CD4-positive, alpha-beta T cell treated with Interleukin-17A for 1 hour (primary cell): ENCODE measurements around the gene LRRC14B.

Experiments
- DNase-seq: peaks from one replicate; pipeline ENCODE4 v3.0.0-alpha.2; 2020

LRRC14B gene

DNA sequence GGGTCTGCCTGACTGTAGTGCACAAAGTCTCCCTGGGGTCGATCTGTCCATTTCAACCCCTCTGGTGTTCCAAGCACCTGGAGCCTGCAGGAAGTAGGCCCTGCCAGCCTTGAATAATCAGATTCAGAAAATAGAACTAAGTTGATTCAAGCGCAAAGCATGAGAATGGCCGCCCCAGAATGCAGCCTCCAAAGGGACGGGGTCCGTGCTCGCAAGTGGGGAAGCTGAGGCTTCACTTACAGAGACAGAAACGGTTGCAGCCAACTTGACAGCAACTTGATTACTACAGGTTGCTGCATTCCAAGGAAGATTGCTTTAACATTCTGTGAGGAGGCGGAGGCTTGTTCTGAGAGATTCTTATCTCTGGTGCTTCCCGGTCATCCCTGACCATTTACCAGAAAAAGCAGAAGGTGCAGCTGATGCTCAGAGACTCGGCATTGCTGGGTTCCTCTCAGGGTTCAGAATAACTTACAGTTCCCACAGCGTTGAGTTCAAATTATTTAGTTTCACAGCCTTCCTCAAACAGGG is 14.9 kb upstream of the LRRC14B start:
- DNase-seq: no peak

- no peak for DNase-seq
Observed at GRCh38 chr5:178110-178509, 13.2 kb upstream of the LRRC14B start.

GRCh38 chr5:179401-179800 is 11.9 kb upstream of the LRRC14B start:
- DNase-seq: no peak

GRCh38 chr5:180286-180918 is 10.9 kb upstream of the LRRC14B start:
- no peak for DNase-seq

GRCh38 chr5:181160-181559 is 10.1 kb upstream of the LRRC14B start:
- no peak for DNase-seq

DNA sequence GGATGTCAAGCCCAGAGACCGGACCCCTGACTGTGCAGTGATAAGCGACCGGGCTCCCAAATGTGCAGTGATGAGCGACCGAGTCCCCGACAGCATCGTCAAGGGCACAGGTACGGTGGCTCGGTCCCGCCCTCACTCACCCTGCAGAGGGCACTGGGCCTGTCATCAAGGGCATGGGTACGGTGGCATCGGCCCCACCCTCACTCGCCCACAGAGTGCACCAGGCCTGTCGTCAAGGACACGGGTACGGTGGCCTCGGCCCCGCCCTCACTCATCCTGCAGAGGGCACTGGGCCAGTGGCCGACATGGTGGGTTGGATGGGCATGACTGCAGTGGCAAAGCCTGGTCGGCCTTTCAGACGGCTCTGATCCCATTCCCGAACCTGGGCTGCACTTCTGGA is 9.7 kb upstream of the LRRC14B start:
- DNase-seq: no peak

DNA sequence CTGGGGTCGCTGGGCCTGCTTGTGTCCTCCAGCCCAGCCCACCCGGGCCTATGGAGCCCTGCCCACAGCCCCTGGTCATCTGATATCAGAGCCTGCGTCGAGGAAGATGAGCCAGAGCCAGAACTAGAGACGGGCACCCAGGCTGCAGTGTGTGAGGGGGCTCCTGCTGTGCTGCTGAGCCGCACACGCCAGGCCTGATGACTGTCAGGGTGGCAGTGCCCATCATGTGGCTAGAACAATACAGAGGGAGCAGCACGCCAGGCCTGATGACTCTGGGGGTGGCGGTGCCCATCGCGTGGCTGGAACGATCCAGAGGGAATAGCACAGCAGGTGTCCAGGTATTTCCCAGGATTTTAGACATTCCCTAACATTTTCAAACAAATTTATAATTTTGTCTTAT is 9.2 kb upstream of the LRRC14B start:
- DNase-seq: no peak

DNA sequence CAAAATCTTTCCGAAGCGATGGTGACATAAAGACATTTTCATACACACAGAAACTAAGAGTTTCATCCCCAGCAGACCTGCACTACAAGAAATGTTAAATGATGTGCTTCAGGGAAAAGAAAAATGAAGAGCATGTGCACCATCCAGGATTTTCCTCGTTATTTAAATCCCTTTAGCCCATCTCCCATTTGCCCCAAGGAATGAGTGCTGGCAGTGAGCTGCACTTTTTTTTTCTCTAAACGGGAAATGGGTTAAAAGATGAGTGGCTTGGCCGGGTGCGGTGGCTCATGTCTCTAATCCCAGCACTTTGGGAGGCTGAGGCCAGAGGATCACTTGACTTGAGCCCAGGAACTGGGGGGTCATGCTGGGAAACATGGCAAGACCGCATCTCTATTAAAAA is 6.8 kb upstream of the LRRC14B start:
- DNase-seq: no peak

GRCh38 chr5:185095-186070 is 5.9 kb upstream of the LRRC14B start:
- DNase-seq: no peak

DNA sequence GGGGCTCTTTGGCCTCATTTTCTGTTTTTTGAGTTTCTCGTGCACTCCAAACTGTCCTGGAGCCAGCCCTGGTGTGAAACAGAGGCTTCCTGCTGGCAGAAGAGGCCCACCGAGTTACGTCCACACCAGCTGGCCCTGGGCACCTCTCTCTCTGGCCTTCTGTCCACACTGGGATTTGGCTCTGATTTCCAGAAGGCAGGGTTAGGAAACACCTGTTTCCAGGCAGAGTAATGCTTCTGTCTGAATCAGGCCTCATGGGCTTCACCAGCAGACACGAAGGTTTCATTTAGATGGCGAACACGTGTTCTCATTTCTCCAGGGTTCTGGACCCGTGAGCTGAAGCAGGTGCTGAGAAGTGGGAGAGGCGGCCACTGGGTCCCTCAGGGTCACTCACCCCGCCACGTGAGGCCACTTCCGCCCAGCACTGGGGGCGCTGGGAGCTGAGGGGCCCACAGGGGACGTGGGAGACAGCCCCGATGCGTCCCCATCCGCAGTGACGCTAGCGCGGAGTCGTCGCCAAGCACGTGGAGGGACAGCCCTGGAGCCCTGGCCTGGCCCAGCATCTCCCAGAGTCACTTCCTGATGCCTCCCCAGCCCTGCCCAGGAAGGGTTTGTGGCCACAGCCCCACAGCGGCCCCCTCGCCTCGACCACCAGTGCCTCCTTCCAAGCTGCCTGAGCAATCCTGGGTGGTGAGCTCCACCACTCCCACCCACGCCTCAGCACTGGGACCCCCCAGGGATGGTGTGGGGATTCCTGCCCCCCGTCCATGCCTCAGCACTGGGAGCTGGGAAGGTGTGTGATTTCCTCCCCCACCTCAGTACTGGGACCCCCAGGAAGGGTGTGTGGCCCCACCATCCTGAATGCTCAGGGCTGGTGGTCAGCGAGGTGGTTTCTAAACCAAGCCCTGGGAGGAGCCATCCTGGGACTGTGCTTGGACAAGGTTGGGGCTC is 4.9 kb upstream of the LRRC14B start:
- no peak for DNase-seq

DNA sequence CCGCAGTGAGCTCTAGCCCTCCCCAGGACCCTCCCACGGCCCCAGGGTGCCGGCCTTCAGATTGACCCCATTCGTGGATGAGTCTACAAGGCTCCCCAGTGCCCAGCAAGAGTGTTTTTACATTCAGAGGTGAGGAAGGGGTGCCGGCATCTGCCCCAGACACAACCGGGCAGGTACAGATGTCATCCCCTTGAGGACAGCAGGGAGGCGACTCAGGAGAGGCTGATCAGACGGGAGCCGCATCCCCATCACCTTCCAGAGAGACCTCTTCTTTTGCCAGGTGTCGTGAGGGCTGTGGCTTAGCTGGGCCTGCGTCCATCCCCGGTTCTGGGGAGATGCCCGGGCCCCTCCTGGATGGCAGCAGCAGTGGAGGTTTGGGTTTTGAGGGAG is 4.3 kb upstream of the LRRC14B start:
- DNase-seq: no peak

DNA sequence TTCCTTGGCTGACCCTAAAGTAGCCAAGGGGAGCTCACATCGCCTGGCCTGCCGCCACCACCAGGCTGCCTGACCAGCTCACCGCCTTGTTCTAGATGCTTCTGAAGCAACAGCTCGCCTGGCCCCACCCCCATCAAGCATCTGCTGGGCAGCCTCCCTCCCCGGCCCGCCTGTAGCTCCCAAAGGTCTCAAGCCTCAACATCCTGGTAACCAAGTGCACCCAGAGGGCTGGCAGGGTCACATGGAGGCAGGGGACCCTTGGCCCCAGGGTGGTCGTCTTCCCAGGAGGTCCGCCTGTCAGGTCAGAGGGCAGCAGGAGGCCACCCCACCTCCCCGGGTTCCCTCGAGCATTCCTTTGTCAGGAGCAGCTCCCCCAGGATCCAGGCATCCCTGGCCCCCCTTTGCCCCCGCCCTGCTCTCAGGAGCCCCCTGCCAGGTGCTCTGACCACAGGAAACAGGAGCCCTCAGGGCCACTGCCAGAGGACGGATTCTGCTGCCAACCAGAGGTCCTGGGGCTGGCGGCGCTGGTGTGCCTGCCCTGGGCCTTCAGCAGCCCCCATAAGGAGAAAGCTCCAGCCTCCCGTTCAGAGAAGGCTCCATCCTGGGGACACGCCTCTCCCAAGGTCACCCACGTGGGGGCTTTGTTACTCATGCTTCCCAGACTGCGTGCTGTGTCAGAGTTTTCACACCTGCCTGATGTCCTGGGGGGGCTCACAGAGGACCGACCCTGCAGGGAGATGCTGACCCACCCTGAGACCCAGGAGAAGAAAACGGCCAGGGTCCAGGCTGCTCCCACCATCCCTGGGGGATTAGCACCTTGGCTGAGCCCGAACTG is 3.5 kb upstream of the LRRC14B start:
- DNase-seq: no peak

DNA sequence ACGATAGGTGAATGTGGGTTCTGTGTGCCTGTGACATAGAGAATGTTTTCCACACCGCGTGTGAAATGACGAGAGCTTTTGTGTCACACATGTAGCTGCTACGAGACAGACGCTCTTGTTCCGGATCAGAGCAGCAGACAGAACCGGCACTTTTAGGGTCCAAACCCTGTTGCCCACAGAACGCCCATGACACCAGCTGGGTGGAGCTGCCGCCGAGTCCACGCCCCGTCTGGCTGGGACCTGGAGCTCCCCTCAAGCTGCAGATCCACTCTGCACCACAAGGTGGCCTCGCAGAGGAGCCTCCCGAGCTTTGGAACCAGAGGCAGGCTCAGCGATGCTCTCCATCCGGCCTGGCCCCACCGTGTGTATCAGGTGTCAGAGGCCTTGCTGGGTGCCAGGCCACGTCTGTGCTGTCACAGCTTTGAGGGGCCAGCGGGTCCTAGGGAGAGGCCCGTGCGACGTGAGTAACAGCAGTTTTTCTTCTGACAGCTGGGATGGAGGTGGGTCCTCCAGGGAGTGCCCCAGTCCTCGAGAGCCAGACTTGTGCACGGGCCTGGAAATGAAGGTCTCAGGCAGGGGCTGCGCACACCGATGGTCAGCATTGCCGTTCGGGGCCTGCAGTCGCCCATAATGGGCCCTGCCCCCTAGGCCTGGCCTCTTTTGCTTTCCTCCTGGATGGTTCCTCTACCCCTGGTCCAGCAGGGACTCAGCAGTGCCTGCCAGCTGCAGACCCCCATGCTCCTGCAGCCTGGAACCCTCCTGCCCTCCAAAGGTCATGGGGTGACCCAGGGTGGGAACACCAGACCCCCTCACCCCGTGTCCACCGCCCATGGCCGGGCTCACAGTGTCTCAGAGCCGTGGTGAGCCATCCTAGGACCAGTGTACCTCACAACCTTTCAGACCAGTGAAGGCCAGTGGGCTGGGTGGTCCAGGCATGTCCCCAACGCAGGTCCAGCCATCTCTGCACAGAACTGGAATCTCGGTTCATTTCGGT is 2.5 kb upstream of the LRRC14B start:
- peak; percentile 89 for DNase-seq

GRCh38 chr5:189486-189885 is 1.8 kb upstream of the LRRC14B start:
- DNase-seq: no peak

DNA sequence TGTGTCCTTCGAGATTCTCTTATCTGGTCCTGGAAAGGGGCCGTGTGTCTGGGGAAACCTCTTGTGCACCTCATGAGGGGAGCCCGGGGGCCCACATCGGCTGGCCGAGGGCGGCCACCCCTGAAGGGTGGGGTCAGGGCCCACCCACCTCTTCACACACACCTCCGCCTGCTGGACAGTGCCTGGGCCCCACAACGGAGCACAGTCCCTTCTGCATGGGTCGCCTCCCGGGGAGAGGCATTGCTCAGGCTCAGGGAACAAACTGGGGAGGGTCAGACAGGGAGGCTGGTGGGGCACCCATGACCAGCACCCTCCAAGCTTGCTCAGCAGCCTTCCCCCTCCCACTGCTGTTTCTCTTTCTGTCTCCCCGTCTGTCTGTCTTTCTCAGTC is 1.3 kb upstream of the LRRC14B start:
- DNase-seq: no peak

DNA sequence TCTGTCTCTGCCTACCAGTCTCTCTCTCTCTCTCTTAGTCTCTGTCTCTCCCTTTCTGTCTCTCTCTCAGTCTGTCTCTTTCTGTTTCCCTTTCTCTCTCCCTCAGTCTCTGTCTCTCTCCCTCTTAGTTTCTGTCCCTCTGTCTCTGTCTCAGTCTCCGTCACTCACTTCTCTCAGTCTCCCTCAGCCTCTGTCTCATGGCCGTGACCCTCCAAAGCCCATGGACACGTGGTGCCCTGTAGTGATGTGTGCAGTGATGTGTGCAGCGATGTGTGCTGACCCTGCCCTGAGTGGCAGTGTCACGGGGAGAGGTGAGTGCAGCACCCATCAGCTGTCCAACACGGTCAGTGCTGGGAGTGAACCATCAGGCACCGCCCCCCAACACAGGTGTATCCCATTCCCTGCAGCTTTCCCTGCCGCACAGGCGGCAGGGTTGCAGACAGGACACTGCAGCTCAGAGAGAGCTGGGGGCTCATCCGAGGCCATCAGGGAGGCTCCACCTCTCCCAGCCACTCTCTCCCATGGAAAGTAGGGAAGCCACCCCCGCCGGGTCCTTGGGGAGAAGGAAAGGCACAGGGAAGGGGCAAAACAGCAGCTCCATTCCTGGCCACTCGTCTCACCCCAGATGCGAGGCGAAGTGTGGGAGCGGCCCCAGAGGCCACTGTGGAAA is 794 bp upstream of the LRRC14B start:
- DNase-seq: no peak

- DNase-seq: no peak
Observed at GRCh38 chr5:191949-192690, 825 bp downstream of the LRRC14B start.

DNA sequence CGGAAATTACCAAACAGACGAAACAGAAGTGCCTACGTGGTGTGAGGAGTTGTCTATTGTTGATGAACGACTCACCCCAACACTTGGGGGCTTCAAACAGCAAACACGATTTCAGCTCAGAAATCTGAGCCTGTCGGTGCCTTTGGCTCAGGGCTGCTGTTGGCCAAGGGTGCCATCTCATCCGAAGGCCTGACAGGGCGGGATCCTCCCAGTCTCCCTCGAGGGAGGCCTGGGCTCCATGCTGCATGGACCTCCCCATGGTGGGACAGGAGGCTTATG is 1.3 kb downstream of the LRRC14B start:
- no peak for DNase-seq

GRCh38 chr5:192970-193831 is 1.9 kb downstream of the LRRC14B start:
- DNase-seq: no peak
